GM18502 (cell line): ENCODE data around the gene CIPC.

Source experiments
- ATAC-seq: cut with Tn5 transposase; IDR thresholded peaks from one replicate; pipeline ENCODE4 v1.9.1; 2021; ENCODE audit warnings: mild to moderate bottlenecking; ENCODE audit not compliant: unreplicated experiment, poor library complexity

CIPC gene

DNA sequence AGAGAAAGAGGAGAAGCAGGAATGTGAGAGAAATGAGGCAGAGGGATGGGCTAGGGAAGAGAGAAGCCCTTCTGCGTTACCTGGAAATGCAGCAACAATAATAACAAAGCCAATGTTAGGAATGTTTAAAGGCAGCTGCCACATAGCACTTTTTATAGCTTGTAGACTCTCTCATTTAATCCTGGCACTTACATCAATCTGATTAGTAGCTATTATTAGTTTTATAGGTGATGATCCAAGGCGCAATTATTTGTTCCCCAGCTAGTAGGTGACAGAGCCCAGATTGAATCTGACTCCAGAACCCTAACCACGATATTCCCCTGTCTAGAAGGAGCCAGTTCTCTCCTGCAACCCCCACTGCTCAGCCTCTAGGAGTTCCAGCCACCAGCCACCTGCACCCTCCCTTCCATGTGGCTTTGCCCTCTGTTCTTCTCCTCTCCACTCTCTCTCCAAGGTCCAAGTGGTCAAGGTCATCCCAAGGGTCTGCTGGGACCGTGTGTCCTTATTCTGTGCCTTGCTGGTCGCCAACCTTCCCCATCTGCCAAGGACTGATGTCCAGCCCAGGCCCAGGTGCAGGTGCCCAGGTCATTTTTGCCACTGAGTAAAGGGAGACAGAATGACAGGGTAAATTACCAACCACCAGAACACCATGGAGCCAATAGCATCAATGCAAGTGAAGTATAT is 29.4 kb upstream of the CIPC start:
- no peak for ATAC-seq

GRCh38 chr14:77069551-77069950 is 28.5 kb upstream of the CIPC start:
- ATAC-seq: no peak

GRCh38 chr14:77071938-77072388 is 26.1 kb upstream of the CIPC start:
- ATAC-seq: no peak

- ATAC-seq: no peak
Measured at GRCh38 chr14:77074969-77075368, 23.1 kb upstream of the CIPC start.

GRCh38 chr14:77076113-77076631 is 21.9 kb upstream of the CIPC start:
- no peak for ATAC-seq

GRCh38 chr14:77077040-77077439 is 21.0 kb upstream of the CIPC start:
- ATAC-seq: no peak

- ATAC-seq: no peak
Measured at GRCh38 chr14:77082356-77082755, 15.7 kb upstream of the CIPC start.

DNA sequence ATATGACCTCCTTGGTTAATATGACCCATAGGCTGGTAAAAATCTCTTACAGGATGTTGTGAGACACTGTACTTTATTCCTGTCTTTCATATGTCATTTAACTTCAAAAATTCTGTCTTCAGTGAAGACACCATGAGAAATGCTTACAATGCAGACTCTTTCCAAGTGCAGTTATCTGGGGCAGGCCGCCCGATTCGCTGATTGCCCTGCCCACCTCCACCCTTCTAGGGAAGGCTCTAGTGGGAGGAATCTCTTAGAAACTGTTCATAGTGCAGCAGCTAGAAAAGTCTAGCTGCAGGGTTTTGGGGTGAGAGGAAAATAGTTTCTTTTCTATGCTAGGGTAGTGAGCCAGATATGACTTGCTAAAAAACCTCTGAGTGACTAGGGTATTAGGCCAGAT is 15.0 kb upstream of the CIPC start:
- ATAC-seq: no peak

DNA sequence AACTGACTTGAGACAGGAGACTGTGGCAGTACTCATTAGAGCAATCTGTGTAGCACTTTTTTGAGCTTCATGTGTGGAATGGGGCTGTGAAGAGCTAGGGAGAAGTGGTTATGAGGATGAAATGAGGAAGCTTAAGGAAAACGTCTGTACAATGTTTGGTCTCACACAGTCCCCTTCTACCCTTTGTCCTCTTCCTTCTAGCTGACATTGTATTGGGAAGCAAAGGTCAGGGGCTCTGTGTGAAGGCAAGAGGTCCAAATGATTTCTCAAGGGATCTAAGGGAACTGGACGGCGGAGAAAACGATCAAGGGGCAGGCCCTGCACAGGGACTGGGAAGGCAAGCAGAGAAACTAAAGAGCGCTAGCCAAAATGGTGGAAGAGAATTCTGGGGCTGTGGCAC is 13.1 kb upstream of the CIPC start:
- ATAC-seq: no peak

GRCh38 chr14:77085538-77085937 is 12.5 kb upstream of the CIPC start:
- no peak for ATAC-seq

GRCh38 chr14:77086017-77086727 is 11.9 kb upstream of the CIPC start:
- peak; percentile 78 for ATAC-seq

DNA sequence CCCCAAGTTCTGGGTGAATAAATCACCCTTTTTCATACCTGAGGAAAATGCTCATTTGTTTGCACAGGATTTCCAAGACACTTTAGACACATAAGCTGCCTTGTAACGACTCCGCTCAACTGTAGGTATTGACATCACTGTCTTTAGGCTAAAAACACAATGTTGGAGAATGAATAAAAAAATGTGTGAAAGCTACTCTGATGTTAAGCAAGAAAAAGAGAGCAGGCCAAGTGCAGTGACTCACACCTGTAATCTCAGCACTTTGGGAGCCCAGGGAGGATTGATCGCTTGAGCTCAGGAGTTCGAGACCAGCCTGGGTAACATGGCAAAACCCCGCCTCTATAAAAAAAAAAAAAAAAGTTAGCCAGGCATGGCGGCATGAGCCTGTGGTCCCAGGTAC is 11.1 kb upstream of the CIPC start:
- ATAC-seq: no peak

GRCh38 chr14:77087631-77088030 is 10.4 kb upstream of the CIPC start:
- ATAC-seq: no peak

DNA sequence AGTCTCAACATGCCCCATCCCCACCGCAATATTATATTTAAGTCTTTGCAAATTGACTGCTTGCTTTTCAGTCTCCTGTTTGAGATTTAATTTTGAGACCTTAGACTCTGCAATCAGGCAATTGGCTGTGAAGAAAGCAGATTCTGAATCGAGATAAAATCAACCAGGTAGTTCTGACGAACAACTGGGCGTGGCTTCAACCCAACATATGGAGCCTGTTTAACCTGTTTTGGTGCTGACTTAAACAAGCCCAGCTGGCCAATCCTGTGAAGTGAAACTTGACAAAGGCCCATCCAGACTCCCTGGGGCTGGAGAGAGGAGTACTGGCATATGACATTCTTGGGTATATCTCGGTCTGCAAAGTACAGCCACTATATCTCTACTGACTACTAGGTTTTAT is 9.8 kb upstream of the CIPC start:
- ATAC-seq: no peak

- ATAC-seq: no peak
Measured at GRCh38 chr14:77088645-77089044, 9.4 kb upstream of the CIPC start.

GRCh38 chr14:77091518-77091917 is 6.5 kb upstream of the CIPC start:
- ATAC-seq: no peak

DNA sequence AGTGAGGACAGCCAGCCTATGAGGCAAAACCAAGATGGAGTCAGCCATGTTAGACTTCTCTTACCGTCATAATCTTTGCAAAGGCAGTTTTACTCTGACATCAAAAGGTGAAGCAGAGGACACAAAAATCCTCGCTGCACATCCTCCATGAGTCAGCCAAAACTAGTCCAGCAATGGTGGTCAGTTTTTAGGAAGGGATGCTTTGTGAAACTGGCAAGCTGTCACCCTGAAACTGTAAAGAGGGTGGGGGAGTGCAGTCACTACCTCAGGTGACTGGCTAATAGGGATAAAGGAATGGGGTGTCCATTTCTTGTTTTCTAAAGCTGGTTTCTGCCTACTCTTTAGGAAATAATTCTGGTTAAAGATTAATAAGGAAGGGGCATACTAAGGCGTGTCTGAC is 5.4 kb upstream of the CIPC start:
- no peak for ATAC-seq

DNA sequence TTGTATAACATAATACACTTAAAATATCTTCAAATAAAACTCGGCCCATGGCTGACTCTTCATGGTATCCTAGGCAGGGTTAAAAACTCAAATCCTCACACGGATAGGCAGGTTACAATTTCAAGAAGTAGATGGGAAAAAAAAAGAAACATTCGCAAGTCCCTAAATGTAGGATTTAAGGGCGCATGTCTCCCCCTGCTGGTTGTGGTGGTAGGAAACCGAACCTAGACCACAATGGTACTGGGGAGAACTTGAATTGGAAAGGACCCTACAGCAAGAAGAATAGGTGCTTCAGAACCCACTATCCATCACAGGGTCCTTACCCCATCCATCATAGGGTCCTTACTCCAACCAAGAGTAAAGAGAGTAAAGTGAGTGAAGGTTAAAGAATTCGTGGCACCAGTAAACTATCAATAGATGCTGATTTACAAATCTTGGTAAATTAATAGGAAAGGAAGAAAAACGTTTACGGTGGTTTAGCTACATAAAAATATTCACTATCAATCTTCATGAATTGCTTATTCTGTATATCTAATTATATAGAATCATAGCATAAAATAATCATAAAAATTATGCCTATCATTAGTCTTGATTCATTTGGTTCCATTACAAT is 3.3 kb upstream of the CIPC start:
- ATAC-seq: no peak

GRCh38 chr14:77097006-77097699 is 905 bp upstream of the CIPC start:
- ATAC-seq: no peak

DNA sequence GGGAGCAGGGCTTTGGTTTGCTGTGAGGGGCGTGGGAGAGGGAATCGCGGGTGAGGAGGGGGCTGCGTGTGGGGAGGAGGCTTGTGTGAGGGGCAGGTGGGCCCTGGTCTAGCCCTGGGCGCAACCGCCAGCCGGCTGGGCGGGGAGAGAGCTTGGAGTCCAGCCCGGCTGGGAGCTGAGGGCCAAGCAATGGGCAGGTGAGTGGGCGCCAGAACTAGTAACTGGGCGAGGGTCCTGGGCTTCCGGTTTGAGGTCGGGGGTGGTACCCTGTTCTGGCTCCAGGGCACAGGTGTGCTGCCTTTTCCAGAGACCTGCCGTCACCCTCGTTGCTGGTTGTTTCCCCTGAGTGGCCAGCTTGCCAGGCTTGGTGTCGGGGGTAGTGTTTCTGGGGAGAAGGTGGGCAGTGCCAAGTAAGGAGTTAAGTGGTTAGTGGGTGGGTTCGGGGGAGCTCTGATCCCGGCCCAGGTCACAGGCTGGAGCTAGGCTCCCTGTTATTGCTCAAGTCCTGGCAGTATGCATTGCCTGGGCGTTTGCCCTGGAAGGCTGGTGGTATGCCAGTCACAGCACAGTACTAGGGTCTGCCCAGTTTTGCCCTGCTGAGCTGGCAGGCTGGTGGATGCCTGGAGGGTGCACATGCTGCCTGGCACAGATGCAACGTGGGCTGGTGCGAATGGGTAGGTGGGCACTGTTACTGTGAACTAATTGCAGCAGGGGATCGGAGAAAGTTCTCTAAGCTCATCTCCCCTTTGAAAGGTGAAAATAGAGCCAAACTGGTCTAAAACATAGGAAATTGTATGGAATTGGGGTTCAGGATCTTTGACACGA is 683 bp downstream of the CIPC start:
- ATAC-seq: no peak
